K562 (cell line): ENCODE results near the gene HEBP1. TPM values are rescaled to one million over a fixed set of nuclear protein-coding genes. Genes with fewer than 3 reads are reported as not detected.

Experiments used
- ATAC-seq: fragments of 200-7000 bp; cut with Tn5 transposase; 3 replicates; pipeline ENCODE4 v1.9.1; 2020; ENCODE audit warnings: moderate library complexity
- Bru-seq: library from RNA; stranded (reverse); fragments of 400-500 nt; gene quantifications from one replicate; lab custom pipeline; 2021; lab: Mats Ljungman, UMichigan
- BruChase-seq, 2 experiments: library from RNA; stranded (reverse); fragments of 400-500 nt; gene quantifications; one replicate each; lab custom pipeline; 2021; lab: Mats Ljungman, UMichigan
- BruUV-seq: library from RNA; stranded (reverse); fragments of 400-500 nt; replicated peaks from 2 replicates; lab custom pipeline; 2021; lab: Mats Ljungman, UMichigan
- CTCF ChIA-PET: fragments of 300-600 bp; formaldehyde crosslinking; extraction: SDS; loops from one replicate; lab custom pipeline; 2021; ENCODE audit warnings: low intra/inter-chr PET ratio; lab: Yijun Ruan, JAX
- POLR2A ChIA-PET: fragments of 300-600, 350-650 bp; sonication (Branson Sonifier 250); formaldehyde crosslinking; extraction: SDS; loops from one replicate; lab custom pipeline; 2021; ENCODE audit warnings: antibody characterized with exemption, inconsistent platforms; lab: Yijun Ruan, JAX
- DNase-seq, 4 experiments: peaks; one replicate each; pipeline versions ENCODE4 v3.0.0 to v3.0.0-alpha.2; 2011 to 2018; ENCODE audit warnings: low spot score in 3 of 4, mixed read lengths in 3 of 4; ENCODE audit errors: extremely low read depth in 1 of 4
- FAIRE-seq: peaks from 2 replicates; lab custom pipeline; 2011; peaks lifted over from hg19 to GRCh38; lab: Jason Lieb, UNC
- H2AFZ ChIP-seq: 2 replicates; pipeline ENCODE4 v1.6.0; 2011; ENCODE audit warnings: low read depth, low read length, control low read depth, inconsistent platforms
- H3K27ac ChIP-seq: fragments of 200-600 bp; 3 replicates; pipeline ENCODE4 v1.8.0; 2011; ENCODE audit warnings: low read depth, mild to moderate bottlenecking, control low read depth, inconsistent platforms, low read length, moderate library complexity, mixed read lengths; ENCODE audit errors: extremely low read depth
- H3K27me3 ChIP-seq, 2 experiments: fragments of 300-600 bp in 1 of 2; 2 replicates in 1 of 2; 3 replicates in 1 of 2; pipeline versions ENCODE4 v1.6.0 to v1.8.0; 2011; ENCODE audit warnings: inconsistent platforms in 2 of 2, low read length in 2 of 2, mild to moderate bottlenecking in 1 of 2, mixed read lengths in 1 of 2, moderate library complexity in 1 of 2; ENCODE audit not compliant: control insufficient read depth in 2 of 2, insufficient read depth in 2 of 2
- H3K36me3 ChIP-seq: fragments of 300-600 bp; 3 replicates; pipeline ENCODE4 v1.8.0; 2011; ENCODE audit warnings: mild to moderate bottlenecking, low read length, inconsistent platforms; ENCODE audit not compliant: control insufficient read depth, insufficient read depth
- H3K4me1 ChIP-seq, 2 experiments: fragments of 200-600 bp in 1 of 2; replicated peaks in 1 of 2; 2 replicates in 1 of 2; 3 replicates in 1 of 2; pipeline versions ENCODE4 v1.5.1 to v1.8.0; 2011; ENCODE audit warnings: inconsistent platforms in 2 of 2, low read length in 2 of 2, mild to moderate bottlenecking in 1 of 2, mixed read lengths in 1 of 2, moderate library complexity in 1 of 2; ENCODE audit not compliant: control insufficient read depth in 2 of 2, insufficient read depth in 2 of 2
- H3K4me2 ChIP-seq: 2 replicates; pipeline ENCODE4 v1.6.1; 2011; ENCODE audit warnings: low read length, control low read depth, inconsistent platforms, mixed read lengths; ENCODE audit not compliant: insufficient read depth
- H3K4me3 ChIP-seq: fragments of 200-600 bp; sonication (generic), shearing (Covaris generic); 2 replicates; pipeline ENCODE4 v1.5.1; 2016; ENCODE audit warnings: control low read depth, inconsistent platforms
- H3K79me2 ChIP-seq: fragments of 200-600 bp; 3 replicates; pipeline ENCODE4 v1.8.0; 2011; ENCODE audit warnings: low read length, inconsistent platforms; ENCODE audit not compliant: control insufficient read depth, insufficient read depth
- H3K9ac ChIP-seq, 2 experiments: 2 replicates each; pipeline versions ENCODE4 v1.6.0 to v1.6.1; 2011; ENCODE audit warnings: low read depth in 2 of 2, low read length in 2 of 2, control low read depth in 1 of 2, inconsistent platforms in 1 of 2, mild to moderate bottlenecking in 1 of 2, mixed read lengths in 1 of 2; ENCODE audit not compliant: insufficient read depth in 1 of 2
- H3K9me1 ChIP-seq: one replicate; pipeline ENCODE4 v1.6.0; 2011; ENCODE audit warnings: inconsistent platforms, mild to moderate bottlenecking, low read length, moderate library complexity; ENCODE audit not compliant: control insufficient read depth, insufficient read depth
- H3K9me3 ChIP-seq: replicated peaks from 2 replicates; pipeline ENCODE4 v1.5.1; 2011; ENCODE audit warnings: low read depth, low read length, inconsistent platforms; ENCODE audit not compliant: control insufficient read depth, insufficient read depth
- H4K20me1 ChIP-seq: replicated peaks from 2 replicates; pipeline ENCODE4 v1.6.1; 2011; ENCODE audit warnings: low read length, inconsistent platforms, mixed read lengths; ENCODE audit not compliant: control insufficient read depth, insufficient read depth
- BCL6 ChIP-seq: fragments of 250-450 bp; sonication (Bioruptor Pico); IDR thresholded peaks from 2 replicates; pipeline ENCODE4 v1.4.0; 2020
- BHLHE40 ChIP-seq: IDR thresholded peaks from 2 replicates; pipeline ENCODE4 v1.6.1; 2011; ENCODE audit warnings: low read length, improper control_type of control experiment
- JUN ChIP-seq, 2 experiments: sonication (generic) in 1 of 2; formaldehyde crosslinking in 1 of 2; IDR thresholded peaks; 2 replicates each; pipeline versions ENCODE4 v1.6.1 to v1.8.0; 2012 to 2022; ENCODE audit warnings: borderline replicate concordance in 2 of 2, mild to moderate bottlenecking in 2 of 2, improper control_type of control experiment in 1 of 2, low read depth in 1 of 2, low read length in 1 of 2, missing genetic modification reagents in 1 of 2
- KLF6 ChIP-seq: fragments of 250-450 bp; sonication (Bioruptor Pico); IDR thresholded peaks from 2 replicates; pipeline ENCODE4 v1.4.0; 2020; ENCODE audit warnings: mild to moderate bottlenecking, moderate library complexity, borderline replicate concordance
- NFYB ChIP-seq: IDR thresholded peaks from 2 replicates; pipeline ENCODE4 v1.6.1; 2011; ENCODE audit warnings: mild to moderate bottlenecking, moderate library complexity; ENCODE audit not compliant: insufficient read length; ENCODE audit errors: extremely low read depth
- ZBTB8A ChIP-seq: fragments of 450-650 bp; IDR thresholded peaks from 2 replicates; pipeline ENCODE4 v1.6.1; 2018; ENCODE audit warnings: mild to moderate bottlenecking, moderate library complexity; ENCODE audit not compliant: partially characterized antibody
- ZNF324 ChIP-seq: fragments of 250-450 bp; sonication (Bioruptor Pico); IDR thresholded peaks from 2 replicates; pipeline ENCODE4 v1.4.0; 2020; ENCODE audit warnings: mild to moderate bottlenecking
- WGBS: fragments of 100-300 bp; shearing (Covaris generic); methylation state at CpG from one replicate; pipeline ENCODE4 v1.1.6; 2016; ENCODE audit warnings: low coverage, mixed read lengths; ENCODE audit not compliant: insufficient coverage; ENCODE audit errors: missing lambda C conversion rate; 5-methylcytosine and 5-hydroxymethylcytosine counted together
- in situ Hi-C: fragments of 300-500 bp; cut with MboI; formaldehyde crosslinking; loops from 4 replicates; pipeline ENCODE4 v1.15.0; 2018; ENCODE audit warnings: inconsistent platforms, mixed read lengths
- intact Hi-C: fragments of 100-400 bp; cut with micrococcal nuclease; formaldehyde crosslinking; loops from 2 replicates; pipeline ENCODE4 v1.14.2; 2022
- long read RNA-seq, 3 experiments: library from polyadenylated mRNA in 2 of 3; library from RNA in 1 of 3; unstranded in 2 of 3; stranded (forward) in 1 of 3; transcript quantifications; one replicate each; pipeline ENCODE4 v2.0.0, GENCODE V29; 2019 to 2022
- polyA minus RNA-seq, 3 experiments: library from RNA; depleted of rRNA, polyadenylated mRNA; stranded (reverse); fragments of >200 nt; gene quantifications; 2 replicates each; pipeline ENCODE4 v1.2.3, GENCODE V29; 2011
- polyA plus RNA-seq, 8 experiments: library from polyadenylated mRNA; depleted of rRNA in 4 of 8; stranded (reverse) in 5 of 8; unstranded in 3 of 8; fragments of >200 nt; fragmentation: Nextera tagmentation in 2 of 8; fragmentation: Illumina TruSeq in 1 of 8; extraction: Ambion mirVana in 2 of 8; extraction: Trizol in 1 of 8; gene quantifications; 2 replicates each; pipeline versions ENCODE4 v1.2.1 to v1.2.3, GENCODE V29; 2011 to 2014; ENCODE audit warnings: inconsistent platforms in 1 of 8, missing spikeins in 1 of 8
- total RNA-seq, 7 experiments: library from RNA; depleted of rRNA in 6 of 7; stranded (reverse); fragments of >200 nt in 6 of 7; fragmentation: Illumina TruSeq in 2 of 7; extraction: Trizol in 2 of 7; gene quantifications; 2 replicates each; pipeline versions ENCODE4 v1.2.1 to v1.2.3, GENCODE V29; 2011 to 2021; ENCODE audit warnings: low replicate concordance in 1 of 7
- TF ChIP-seq, protein P1 (sequence below): sonication (generic); formaldehyde crosslinking; IDR thresholded peaks from 2 replicates; pipeline ENCODE4 v1.8.0; 2022; ENCODE audit warnings: missing genetic modification reagents, mild to moderate bottlenecking, moderate library complexity, borderline replicate concordance
- TF ChIP-seq, protein P2 (sequence below): IDR thresholded peaks from 2 replicates; pipeline ENCODE4 v1.6.1; 2011; ENCODE audit not compliant: insufficient read length; ENCODE audit errors: extremely low read depth
- TF ChIP-seq, protein P3 (sequence below): fragments of 150-350 bp; conservative IDR thresholded peaks from 2 replicates; pipeline ENCODE4 v1.6.1; 2014; ENCODE audit warnings: low read length

HEBP1 gene, protein sequence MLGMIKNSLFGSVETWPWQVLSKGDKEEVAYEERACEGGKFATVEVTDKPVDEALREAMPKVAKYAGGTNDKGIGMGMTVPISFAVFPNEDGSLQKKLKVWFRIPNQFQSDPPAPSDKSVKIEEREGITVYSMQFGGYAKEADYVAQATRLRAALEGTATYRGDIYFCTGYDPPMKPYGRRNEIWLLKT
- 3.2 and 4.8 TPM in 2 replicates for total RNA-seq (2011; cell fraction: chromatin; rRNA removed; ENCODE audit: low replicate concordance)
- total RNA-seq (2011; cell fraction: nucleolus; rRNA removed) = 1.7 and 1.8 TPM in 2 replicates
- total RNA-seq (2011; cell fraction: nucleoplasm; rRNA removed) = 4.2 and 4.4 TPM in 2 replicates
- total RNA-seq (2014; rRNA removed) (2.3 and 2.7 TPM in 2 replicates), total RNA-seq (2014; rRNA removed; fragmentation: Illumina TruSeq; extraction: Trizol) (1.3 and 1.8 TPM in 2 replicates), total RNA-seq (2015; rRNA removed; fragmentation: Illumina TruSeq; extraction: Trizol) (1.3 and 1.6 TPM in 2 replicates), total RNA-seq (2021) (8.3 and 8.6 TPM in 2 replicates), polyA plus RNA-seq (2011; rRNA removed) (2.4 and 5.2 TPM in 2 replicates), polyA plus RNA-seq (2014; fragmentation: Illumina TruSeq; extraction: Trizol) (10.1 and 11.1 TPM in 2 replicates), polyA plus RNA-seq (2014; fragmentation: Nextera tagmentation; extraction: Ambion mirVana) (1 to 10 TPM; 1.1 to 1.4 TPM), polyA plus RNA-seq (2014; rRNA removed) (5.1 and 5.4 TPM in 2 replicates), polyA minus RNA-seq (2011; rRNA and poly(A)+ RNA removed) (4.2 and 5.4 TPM in 2 replicates), Bru-seq, nascent RNA (percentile 56 among the genes with signal in this experiment), BruChase-seq, experiment 1, labeled RNA remaining after a 2-hour chase (percentile 46 among the genes with signal in this experiment), BruChase-seq, experiment 2, labeled RNA remaining after a 6-hour chase (percentile 44 among the genes with signal in this experiment)
- 2.8 and 5.6 TPM in 2 replicates for polyA plus RNA-seq (2011; cell fraction: cytosol; rRNA removed)
- 2.6 and 3.0 TPM in 2 replicates for polyA plus RNA-seq (2011; cell fraction: nucleus; rRNA removed)
- polyA plus RNA-seq (2012) = 9.0 and 17.5 TPM in 2 replicates
- polyA minus RNA-seq (2011; cell fraction: cytosol; rRNA and poly(A)+ RNA removed) = 4.4 and 4.7 TPM in 2 replicates
- 1.8 and 3.0 TPM in 2 replicates for polyA minus RNA-seq (2011; cell fraction: nucleus; rRNA and poly(A)+ RNA removed)
- long read RNA-seq, experiment 1, transcript HEBP1-201 (4 exons, 1,173 nt) = major isoform, 7 of 10 reads
- long read RNA-seq, experiment 1, partial matches to known transcripts = 0 of 10 reads
- long read RNA-seq, experiment 1, other reads (novel, unspliced or antisense) = 2 of 10 reads
- long read RNA-seq, experiment 2, transcript HEBP1-201 (4 exons, 1,173 nt) = major isoform, 7 of 13 reads
- long read RNA-seq, experiment 2, partial matches to known transcripts = 2 of 13 reads
- long read RNA-seq, experiment 2, other reads (novel, unspliced or antisense) = 4 of 13 reads
- long read RNA-seq, experiment 3, transcript HEBP1-201 (4 exons, 1,173 nt) = major isoform, 6 of 6 reads
- long read RNA-seq, experiment 3, partial matches to known transcripts = 0 of 6 reads
- long read RNA-seq, experiment 3, other reads (novel, unspliced or antisense) = 0 of 6 reads

DNA sequence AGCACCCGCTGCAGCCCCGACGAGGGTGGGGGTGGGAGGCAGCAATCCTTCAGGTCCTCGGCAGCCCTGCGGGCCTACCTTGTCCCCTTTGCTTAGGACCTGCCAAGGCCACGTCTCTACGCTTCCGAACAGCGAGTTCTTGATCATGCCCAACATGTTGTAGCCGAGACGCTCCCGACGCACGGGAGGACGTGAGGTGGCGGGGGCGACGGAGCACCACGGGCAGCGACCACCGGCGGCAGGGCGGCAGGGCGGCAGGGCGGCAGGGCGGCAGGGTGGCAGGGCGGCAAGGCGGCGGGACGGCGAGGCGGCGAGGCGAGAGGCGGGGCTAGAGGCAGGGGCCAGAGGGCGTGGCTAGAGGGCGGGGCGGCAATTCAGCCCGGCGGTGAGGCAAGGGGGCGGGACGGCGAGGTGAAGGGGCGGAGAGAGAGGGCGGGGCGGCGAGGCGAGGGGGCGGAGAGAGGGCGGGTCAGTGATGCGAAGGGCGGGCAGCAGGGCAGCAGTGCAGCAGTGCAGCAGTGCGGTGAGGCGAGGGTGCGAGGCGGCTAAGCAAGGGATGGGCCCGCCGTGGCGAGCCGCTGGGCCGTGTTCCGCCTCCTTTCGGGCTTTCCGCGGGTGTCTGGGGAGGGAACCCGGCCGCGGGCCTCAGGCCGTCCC is at the start of gene HEBP1:
TSS of gene HEBP1 (minus strand) at position 307 of the 657 bp plus-strand sequence. CDS start at position 156, 151 bp downstream.
- FAIRE-seq = no peak
- 0 out of 2 replicates have a peak, but pooled peaks cover 5% of the 10 kb centered on the region for H4K20me1 ChIP-seq
- in situ Hi-C loops = loop anchor here (25.0 kb wide), 1 partner anchor 212 kb away; no protein-coding TSS in a partner anchor
- peak; percentile 82 to 97 (median 96) for DNase-seq
- no peaks in the 10 kb centered on the region for H3K27me3 ChIP-seq
- ATAC-seq = peak; percentile 98
- H3K9me1 ChIP-seq = no peaks in the 10 kb centered on the region
- intact Hi-C loops = no loop called here
- H3K9me3 ChIP-seq = no peaks in the 10 kb centered on the region
- no TSS peak for BruUV-seq
- POLR2A ChIA-PET = no interaction called here
- H3K4me1 ChIP-seq = peaks cover 6 to 22% of the 10 kb centered on the region in 2 experiments; a peak in 4 of 5 replicates
- H3K9ac ChIP-seq = peak within 1 kb of the TSS; percentile 44 to 98; a peak in 3 of 4 replicates
- H3K36me3 ChIP-seq = no peaks in the 10 kb centered on the region
- H3K27ac ChIP-seq = 0 out of 3 replicates have a peak within 1 kb of the TSS, but pooled peaks have one; percentile 36
- CTCF ChIA-PET = no interaction called here
- H2AFZ ChIP-seq = peak within 1 kb of the TSS; percentile 87
- 2% methylated on average over 10 of the region's 69 CpGs for WGBS
- H3K4me2 ChIP-seq = peak within 1 kb of the TSS; percentile 91
- peak within 1 kb of the TSS; percentile 59 for H3K4me3 ChIP-seq
- no peaks in the 10 kb centered on the region for H3K79me2 ChIP-seq
- TF ChIP-seq JUN (IDR thresholded peaks at IDR 0.05; ENCODE audit: borderline replicate concordance, low read depth, low read length) (no peak), JUN (CRISPR knock-in tag; IDR thresholded peaks at IDR 0.05; ENCODE audit: borderline replicate concordance) (no peak), NFYB (no peak), BCL6 (CRISPR knock-in tag) (no peak), ZNF324 (CRISPR knock-in tag) (no peak), KLF6 (no peak), ZBTB8A (no peak), BHLHE40 (no peak)
- TF ChIP-seq, protein P1, sequence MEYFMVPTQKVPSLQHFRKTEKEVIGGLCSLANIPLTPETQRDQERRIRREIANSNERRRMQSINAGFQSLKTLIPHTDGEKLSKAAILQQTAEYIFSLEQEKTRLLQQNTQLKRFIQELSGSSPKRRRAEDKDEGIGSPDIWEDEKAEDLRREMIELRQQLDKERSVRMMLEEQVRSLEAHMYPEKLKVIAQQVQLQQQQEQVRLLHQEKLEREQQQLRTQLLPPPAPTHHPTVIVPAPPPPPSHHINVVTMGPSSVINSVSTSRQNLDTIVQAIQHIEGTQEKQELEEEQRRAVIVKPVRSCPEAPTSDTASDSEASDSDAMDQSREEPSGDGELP (CRISPR knock-in tag) = peak; percentile 5; the same call in 1 of the 2 replicates
- TF ChIP-seq, protein P2, sequence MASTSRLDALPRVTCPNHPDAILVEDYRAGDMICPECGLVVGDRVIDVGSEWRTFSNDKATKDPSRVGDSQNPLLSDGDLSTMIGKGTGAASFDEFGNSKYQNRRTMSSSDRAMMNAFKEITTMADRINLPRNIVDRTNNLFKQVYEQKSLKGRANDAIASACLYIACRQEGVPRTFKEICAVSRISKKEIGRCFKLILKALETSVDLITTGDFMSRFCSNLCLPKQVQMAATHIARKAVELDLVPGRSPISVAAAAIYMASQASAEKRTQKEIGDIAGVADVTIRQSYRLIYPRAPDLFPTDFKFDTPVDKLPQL = no peak
- TF ChIP-seq, protein P3, sequence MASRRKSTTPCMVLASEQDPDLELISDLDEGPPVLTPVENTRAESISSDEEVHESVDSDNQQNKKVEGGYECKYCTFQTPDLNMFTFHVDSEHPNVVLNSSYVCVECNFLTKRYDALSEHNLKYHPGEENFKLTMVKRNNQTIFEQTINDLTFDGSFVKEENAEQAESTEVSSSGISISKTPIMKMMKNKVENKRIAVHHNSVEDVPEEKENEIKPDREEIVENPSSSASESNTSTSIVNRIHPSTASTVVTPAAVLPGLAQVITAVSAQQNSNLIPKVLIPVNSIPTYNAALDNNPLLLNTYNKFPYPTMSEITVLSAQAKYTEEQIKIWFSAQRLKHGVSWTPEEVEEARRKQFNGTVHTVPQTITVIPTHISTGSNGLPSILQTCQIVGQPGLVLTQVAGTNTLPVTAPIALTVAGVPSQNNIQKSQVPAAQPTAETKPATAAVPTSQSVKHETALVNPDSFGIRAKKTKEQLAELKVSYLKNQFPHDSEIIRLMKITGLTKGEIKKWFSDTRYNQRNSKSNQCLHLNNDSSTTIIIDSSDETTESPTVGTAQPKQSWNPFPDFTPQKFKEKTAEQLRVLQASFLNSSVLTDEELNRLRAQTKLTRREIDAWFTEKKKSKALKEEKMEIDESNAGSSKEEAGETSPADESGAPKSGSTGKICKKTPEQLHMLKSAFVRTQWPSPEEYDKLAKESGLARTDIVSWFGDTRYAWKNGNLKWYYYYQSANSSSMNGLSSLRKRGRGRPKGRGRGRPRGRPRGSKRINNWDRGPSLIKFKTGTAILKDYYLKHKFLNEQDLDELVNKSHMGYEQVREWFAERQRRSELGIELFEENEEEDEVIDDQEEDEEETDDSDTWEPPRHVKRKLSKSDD = no peak
